Gastrocnemius medialis (tissue), 4 donors: ENCODE data around the gene BSX.

Experiments used
- CTCF ChIP-seq, 5 experiments: fragments of 450-650 bp in 3 of 5; fragments of 200-600 bp in 2 of 5; sonication (generic) in 2 of 5; IDR thresholded peaks in 4 of 5; conservative IDR thresholded peaks in 1 of 5; 1 replicate in 4 of 5; 2 replicates in 1 of 5; pipeline ENCODE4 v1.5.1; 2016 to 2019; ENCODE audit warnings: antibody characterized with exemption in 5 of 5, mild to moderate bottlenecking in 3 of 5, moderate library complexity in 3 of 5
- POLR2A ChIP-seq, 2 donors: fragments of 450-650 bp; IDR thresholded peaks; one replicate each; pipeline ENCODE4 v1.6.1; 2017; ENCODE audit warnings: antibody characterized with exemption in 2 of 2, mild to moderate bottlenecking in 2 of 2, moderate library complexity in 2 of 2

- TF ChIP-seq POLR2A (IDR thresholded peaks at IDR 0.05) (no peak), CTCF (IDR thresholded peaks at IDR 0.05 in 4 of 5, conservative IDR thresholded peaks at IDR 0.05 in 1 of 5) (no peak)
Observed at GRCh38 chr11:122983438-122984185, 2.0 kb upstream of the BSX start.
